Parathyroid adenoma (tissue), 2 donors: ENCODE data around the gene PTPN14.

Experiments
- H2AFZ ChIP-seq: fragments of 300-600 bp; sonication (generic); one replicate; pipeline ENCODE4 v1.7.0; 2017; ENCODE audit warnings: antibody characterized with exemption, mild to moderate bottlenecking
- H3K27ac ChIP-seq: fragments of 300-600 bp; sonication (generic); one replicate; pipeline ENCODE4 v1.7.0; 2017
- H3K27me3 ChIP-seq: fragments of 300-600 bp; sonication (generic); one replicate; pipeline ENCODE4 v1.7.0; 2017; ENCODE audit warnings: low read length; ENCODE audit not compliant: control insufficient read depth, insufficient read depth
- H3K36me3 ChIP-seq: fragments of 300-600 bp; sonication (generic); one replicate; pipeline ENCODE4 v1.7.0; 2017; ENCODE audit warnings: low read length; ENCODE audit not compliant: control insufficient read depth, insufficient read depth
- H3K4me1 ChIP-seq: fragments of 300-600 bp; sonication (generic); one replicate; pipeline ENCODE4 v1.7.0; 2017; ENCODE audit warnings: control low read depth
- H3K4me2 ChIP-seq: fragments of 300-600 bp; sonication (generic); one replicate; pipeline ENCODE4 v1.7.0; 2017; ENCODE audit warnings: low read length
- H3K4me3 ChIP-seq: fragments of 300-600 bp; sonication (generic); one replicate; pipeline ENCODE4 v1.7.0; 2017; ENCODE audit warnings: low read depth, low read length
- H3K79me2 ChIP-seq: fragments of 300-600 bp; sonication (generic); one replicate; pipeline ENCODE4 v1.7.0; 2017; ENCODE audit warnings: control low read depth
- H3K9ac ChIP-seq: fragments of 300-600 bp; sonication (generic); one replicate; pipeline ENCODE4 v1.7.0; 2017; ENCODE audit warnings: mild to moderate bottlenecking
- H3K9me3 ChIP-seq: fragments of 300-600 bp; sonication (generic); one replicate; pipeline ENCODE4 v1.7.0; 2017; ENCODE audit warnings: low read length; ENCODE audit not compliant: control insufficient read depth
- CTCF ChIP-seq: fragments of 300-600 bp; sonication (generic); IDR thresholded peaks from one replicate; pipeline ENCODE4 v1.7.0; 2017; ENCODE audit warnings: antibody characterized with exemption, mild to moderate bottlenecking
- donor health status: primary hyperparathyroidism.

PTPN14 gene

GRCh38 chr1:214541693-214542092, 9.7 kb downstream of the PTPN14 start:
- Histone ChIP-seq H3K4me2 (no peak overlapping the region), H3K27ac (no peak overlapping the region), H3K27me3 (no peaks in the 10 kb centered on the region), H3K4me3 (no peak overlapping the region), H2AFZ (no peak overlapping the region), H3K9ac (no peak overlapping the region), H3K9me3 (no peaks in the 10 kb centered on the region), H3K36me3 (no peaks in the 10 kb centered on the region), H3K4me1 (no peaks in the 10 kb centered on the region), H3K79me2 (no peaks in the 10 kb centered on the region)
- no peak for TF ChIP-seq CTCF

- Histone ChIP-seq H3K4me3 (no peak overlapping the region), H3K4me1 (no peaks in the 10 kb centered on the region)
Measured at GRCh38 chr1:214541206-214541605, 10.2 kb downstream of the PTPN14 start.

GRCh38 chr1:214540324-214540723, 11.1 kb downstream of the PTPN14 start:
- no peak overlapping the region for H2AFZ ChIP-seq
- no peaks in the 10 kb centered on the region for H3K4me1 ChIP-seq
- no peak overlapping the region for H3K4me3 ChIP-seq
- H3K79me2 ChIP-seq, result no peaks in the 10 kb centered on the region
- H3K4me2 ChIP-seq, result no peak overlapping the region
- H3K27ac ChIP-seq, result no peak overlapping the region
- no peaks in the 10 kb centered on the region for H3K27me3 ChIP-seq
- TF ChIP-seq CTCF, result no peak
- H3K9ac ChIP-seq, result no peak overlapping the region
- H3K9me3 ChIP-seq, result no peaks in the 10 kb centered on the region
- no peaks in the 10 kb centered on the region for H3K36me3 ChIP-seq

More at GRCh38 chr1:214541206-214541605, 10.2 kb downstream of the PTPN14 start:
- Histone ChIP-seq H3K4me2 (no peak overlapping the region), H3K9me3 (no peaks in the 10 kb centered on the region), H3K79me2 (no peaks in the 10 kb centered on the region), H3K9ac (no peak overlapping the region), H3K27me3 (no peaks in the 10 kb centered on the region), H2AFZ (no peak overlapping the region), H3K36me3 (no peaks in the 10 kb centered on the region), H3K27ac (no peak overlapping the region)
- no peak for TF ChIP-seq CTCF

- H3K4me3 ChIP-seq, result no peak overlapping the region
- no peak for TF ChIP-seq CTCF
- H3K79me2 ChIP-seq, result no peaks in the 10 kb centered on the region
- no peaks in the 10 kb centered on the region for H3K27me3 ChIP-seq
- no peak overlapping the region for H3K4me2 ChIP-seq
- no peak overlapping the region for H3K9ac ChIP-seq
- no peaks in the 10 kb centered on the region for H3K9me3 ChIP-seq
- no peaks in the 10 kb centered on the region for H3K36me3 ChIP-seq
- H3K4me1 ChIP-seq, result no peaks in the 10 kb centered on the region
- H2AFZ ChIP-seq, result no peak overlapping the region
- H3K27ac ChIP-seq, result no peak overlapping the region
Measured at GRCh38 chr1:214538496-214538895, 12.9 kb downstream of the PTPN14 start.

- H3K79me2 ChIP-seq, result no peaks in the 10 kb centered on the region
- H3K27ac ChIP-seq, result no peak overlapping the region
- no peaks in the 10 kb centered on the region for H3K9me3 ChIP-seq
- H3K9ac ChIP-seq, result no peak overlapping the region
- H3K4me2 ChIP-seq, result no peak overlapping the region
- no peaks in the 10 kb centered on the region for H3K4me1 ChIP-seq
- no peak for TF ChIP-seq CTCF
- H3K4me3 ChIP-seq, result no peak overlapping the region
- H2AFZ ChIP-seq, result no peak overlapping the region
- no peaks in the 10 kb centered on the region for H3K36me3 ChIP-seq
- H3K27me3 ChIP-seq, result no peaks in the 10 kb centered on the region
Measured at GRCh38 chr1:214537872-214538473, 13.4 kb downstream of the PTPN14 start.
